Brain microvascular endothelial cell (primary cell): ENCODE results near the gene AKAP10.
A peak's percentile ranks its signal among the peaks of the same experiment; 100 is the strongest.
"Not testable (repeated sequence)": the region's sequence is repeated elsewhere in the genome, so short reads cannot be mapped to it uniquely, and the experiment has no call there.

Experiments
- DNase-seq: peaks from one replicate; pipeline ENCODE4 v3.0.0-alpha.2; 2020
- H3K27ac ChIP-seq: fragments of 250-450 bp; sonication (Bioruptor Pico); 2 replicates; pipeline ENCODE4 v1.5.1; 2020; ENCODE audit warnings: mild to moderate bottlenecking, moderate library complexity
- H3K27me3 ChIP-seq: fragments of 250-450 bp; sonication (Bioruptor Pico); replicated peaks from 2 replicates; pipeline ENCODE4 v1.5.1; 2020; ENCODE audit warnings: mild to moderate bottlenecking
- H3K36me3 ChIP-seq: fragments of 250-450 bp; sonication (Bioruptor Pico); replicated peaks from 2 replicates; pipeline ENCODE4 v1.5.1; 2020; ENCODE audit warnings: mild to moderate bottlenecking
- H3K4me3 ChIP-seq: 2 replicates; pipeline ENCODE4 v1.5.1; 2011; ENCODE audit warnings: low read depth, mild to moderate bottlenecking, control low read depth, low read length, moderate library complexity
- CTCF ChIP-seq: IDR thresholded peaks from 2 replicates; pipeline ENCODE4 v1.5.1; 2011; ENCODE audit warnings: low read depth, mild to moderate bottlenecking, moderate library complexity, low read length, control low read depth, inconsistent platforms; ENCODE audit errors: missing control alignments
- in situ Hi-C: cut with HindIII; loops from 2 replicates; pipeline ENCODE4 v1.10.0; 2017; ENCODE audit warnings: low sequenced_read_pairs, low pct_ligation_motif_present

AKAP10 gene

GRCh38 chr17:19973156-19973555 is 4.5 kb downstream of the AKAP10 start:
- Histone ChIP-seq H3K27me3 (no peaks in the 10 kb centered on the region), H3K36me3 (peaks cover 2% of the 10 kb centered on the region), H3K4me3 (no peak overlapping the region), H3K27ac (no peak overlapping the region)
- no peak for DNase-seq
- no peak for TF ChIP-seq CTCF
- in situ Hi-C loops, result no loop called here

- H3K36me3 ChIP-seq, H3K4me3 ChIP-seq, H3K27ac ChIP-seq, DNase-seq, H3K27me3 ChIP-seq, in situ Hi-C loops: not testable (repeated sequence)
Measured at GRCh38 chr17:19962954-19963353, 14.7 kb downstream of the AKAP10 start.

GRCh38 chr17:19958023-19958422 is 19.6 kb downstream of the AKAP10 start:
- Histone ChIP-seq H3K27me3 (no peaks in the 10 kb centered on the region), H3K4me3 (no peak overlapping the region), H3K36me3 (peaks cover 4% of the 10 kb centered on the region), H3K27ac (peak overlapping the region; percentile 72)
- no peak for TF ChIP-seq CTCF
- peak; percentile 93 for DNase-seq
- in situ Hi-C loops, result no loop called here

GRCh38 chr17:19955099-19955498 is 22.5 kb downstream of the AKAP10 start:
- no peak overlapping the region for H3K27ac ChIP-seq
- H3K4me3 ChIP-seq, result no peak overlapping the region
- DNase-seq, result no peak
- no peak for TF ChIP-seq CTCF
- H3K27me3 ChIP-seq, result no peaks in the 10 kb centered on the region
- peaks cover 4% of the 10 kb centered on the region for H3K36me3 ChIP-seq
- in situ Hi-C loops, result no loop called here

- DNase-seq, H3K27me3 ChIP-seq, in situ Hi-C loops, H3K27ac ChIP-seq, H3K36me3 ChIP-seq, H3K4me3 ChIP-seq: not testable (repeated sequence)
Measured at GRCh38 chr17:19951411-19951810, 26.2 kb downstream of the AKAP10 start.

- H3K27me3 ChIP-seq, H3K36me3 ChIP-seq, H3K4me3 ChIP-seq, in situ Hi-C loops, H3K27ac ChIP-seq, DNase-seq: not testable (repeated sequence)
Measured at GRCh38 chr17:19950624-19951195, 26.9 kb downstream of the AKAP10 start.

- H3K27ac ChIP-seq, result no peak overlapping the region
- in situ Hi-C loops, result no loop called here
Measured at GRCh38 chr17:19948116-19948943, 29.3 kb downstream of the AKAP10 start.

More at GRCh38 chr17:19948116-19948943, 29.3 kb downstream of the AKAP10 start:
- Histone ChIP-seq H3K27me3 (no peaks in the 10 kb centered on the region), H3K36me3 (peaks cover 7% of the 10 kb centered on the region), H3K4me3 (no peak overlapping the region)
- TF ChIP-seq CTCF, result no peak
- no peak for DNase-seq
